GM19240 (cell line): ENCODE results near the gene CACNA1I.

Source experiments
- DNase-seq: peaks from one replicate; pipeline ENCODE4 v3.0.0; 2011; ENCODE audit warnings: low spot score; ENCODE audit not compliant: insufficient read length

CACNA1I gene

DNA sequence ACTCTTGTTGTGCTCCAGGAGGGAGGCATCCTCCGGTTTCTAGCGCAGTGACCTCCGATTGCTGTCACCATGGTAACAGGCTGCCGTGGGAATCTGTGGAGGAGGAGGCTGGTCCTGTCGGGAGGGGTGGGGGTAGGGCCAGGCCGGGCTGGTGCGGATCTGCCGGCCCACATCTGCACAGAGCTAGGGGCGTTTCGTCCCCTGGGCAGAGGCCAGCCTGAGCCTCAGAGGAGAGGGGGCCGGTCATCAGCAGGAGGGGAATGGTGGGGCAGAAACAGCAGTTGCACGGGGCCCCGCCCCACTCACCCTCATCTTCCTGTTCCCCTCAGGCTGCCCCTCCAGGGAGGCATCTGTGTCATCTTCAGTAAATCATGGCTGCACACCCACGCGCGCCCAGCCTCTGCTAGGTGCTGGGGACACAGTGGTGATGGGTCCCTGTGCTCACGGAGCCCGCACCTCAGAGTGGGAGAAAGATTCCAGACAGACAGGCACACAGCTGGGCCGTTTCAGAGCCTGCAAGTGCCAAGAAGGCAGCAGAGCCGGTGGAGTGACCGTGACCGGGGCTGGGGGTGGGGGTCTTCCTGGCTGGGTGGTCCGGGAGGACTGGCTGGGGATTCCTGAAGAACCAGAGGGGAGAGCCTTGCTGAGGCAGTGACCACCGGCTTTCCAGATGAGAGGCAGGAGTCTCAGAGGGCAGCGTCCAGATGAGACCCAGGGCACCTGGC lies 120.5 kb downstream of the CACNA1I start:
- no peak for DNase-seq

DNA sequence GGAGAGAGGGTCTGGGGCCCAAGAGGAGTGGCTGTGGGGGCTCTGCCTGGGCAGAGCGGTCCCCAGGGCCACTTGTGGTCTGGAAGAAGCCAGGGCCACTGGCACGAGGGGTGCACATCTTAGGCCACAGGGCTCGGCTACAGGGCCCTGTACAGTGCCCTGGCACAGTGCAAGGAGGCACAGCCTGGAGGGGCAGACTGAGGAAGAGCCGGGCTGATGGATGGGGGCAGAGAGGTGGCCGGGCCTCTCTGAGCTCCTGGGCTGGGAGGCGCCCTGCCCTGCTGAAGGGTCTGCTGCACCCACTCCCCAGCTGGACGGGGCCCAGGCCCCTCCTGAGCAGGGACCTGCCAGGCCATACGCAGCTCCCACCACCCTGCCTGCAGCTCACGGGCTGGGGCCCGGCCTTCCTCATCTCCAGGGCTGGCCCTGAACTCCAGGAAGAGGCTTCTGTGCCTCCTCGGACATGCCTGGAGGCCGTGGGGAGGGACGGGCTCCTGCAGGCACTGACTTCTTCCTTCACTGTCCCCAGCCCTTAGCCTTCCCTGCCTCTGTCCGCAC lies 123.5 kb downstream of the CACNA1I start:
- no peak for DNase-seq

DNA sequence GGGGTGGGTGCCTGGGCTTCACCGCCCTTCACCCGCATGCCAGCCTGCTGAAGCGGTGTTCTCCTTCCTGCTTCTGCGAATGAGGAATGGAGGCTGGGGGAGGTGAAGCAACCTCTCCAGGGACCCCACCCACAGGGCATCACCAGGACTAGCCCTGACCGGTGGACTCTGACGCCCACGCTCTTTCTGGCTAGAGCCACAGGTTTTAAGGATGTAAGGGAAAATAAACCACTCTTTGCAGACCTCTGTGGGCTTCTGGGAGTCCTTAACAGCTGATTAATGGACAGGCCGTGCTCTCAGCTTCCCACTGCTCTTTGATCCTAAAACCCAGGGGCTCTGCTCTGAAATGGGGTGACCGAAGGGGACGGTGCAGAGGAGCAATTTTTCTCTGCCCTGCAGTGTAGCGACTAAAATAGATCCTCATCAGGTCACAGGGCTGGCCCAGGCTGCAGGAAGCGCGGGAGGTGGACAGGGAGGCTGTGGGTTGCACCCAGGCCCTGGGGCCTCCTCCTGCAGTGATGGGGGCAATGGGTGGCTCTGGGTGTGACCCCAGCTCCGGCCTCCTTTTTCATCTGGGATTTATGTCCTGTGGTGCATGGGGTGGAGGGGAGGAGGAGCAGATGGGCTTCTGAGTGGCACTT lies 127.4 kb downstream of the CACNA1I start:
- no peak for DNase-seq

DNA sequence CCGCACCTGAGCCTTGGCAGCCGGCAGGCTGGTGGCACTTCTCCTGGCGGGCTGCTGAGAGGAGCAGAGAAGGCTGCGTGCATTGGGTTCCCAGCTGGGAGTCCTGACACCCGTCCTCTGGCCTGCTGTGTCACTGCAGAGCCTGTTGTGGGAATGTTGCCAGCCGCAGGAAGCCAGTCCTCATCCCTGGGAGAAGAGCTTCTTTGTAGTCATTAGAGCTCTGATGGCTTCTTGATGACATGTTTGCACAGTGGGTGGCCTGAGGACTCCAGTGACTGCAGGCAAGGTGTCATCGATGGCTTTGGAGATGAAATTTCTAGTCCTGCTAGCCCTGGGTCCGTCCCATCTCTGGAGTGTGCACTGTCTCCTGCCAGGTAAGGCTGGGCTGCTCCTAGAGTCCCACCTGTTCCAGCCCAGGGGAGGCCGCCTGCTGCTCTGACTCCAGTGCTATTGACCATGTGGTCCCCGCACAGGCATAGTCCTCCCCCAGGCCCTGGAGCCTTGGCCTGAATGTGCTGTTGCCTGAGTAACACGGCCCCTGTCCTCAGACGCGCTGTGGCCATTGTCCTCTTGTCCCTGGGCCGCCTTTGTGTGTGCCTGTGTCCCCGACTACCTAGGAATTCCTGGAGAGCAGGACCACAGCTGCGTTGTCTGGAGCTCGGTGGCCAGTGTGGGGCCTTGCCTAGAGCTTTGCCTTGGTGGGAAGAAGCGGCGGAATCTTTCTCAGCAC lies 129.2 kb downstream of the CACNA1I start:
- DNase-seq = no peak

DNA sequence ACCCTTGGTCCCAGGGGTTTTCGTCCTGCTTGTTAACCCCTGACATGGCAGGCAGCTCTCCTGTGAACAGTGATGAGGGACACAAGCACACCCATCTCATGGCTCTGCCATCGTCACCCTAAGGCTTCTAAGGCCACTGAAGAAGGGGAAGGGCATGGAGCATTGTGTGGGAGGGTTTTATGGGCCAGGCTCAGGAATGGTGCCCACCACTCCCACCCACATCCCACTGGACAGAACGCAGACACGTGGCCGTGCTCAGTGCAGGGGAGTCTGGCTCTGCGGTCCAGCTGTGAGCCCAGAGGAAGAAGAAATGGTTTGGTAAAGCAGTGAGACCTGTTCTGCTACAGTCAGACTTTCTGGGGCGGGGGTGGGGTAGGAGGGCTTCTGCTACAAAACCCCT lies 130.0 kb downstream of the CACNA1I start:
- DNase-seq = no peak

DNA sequence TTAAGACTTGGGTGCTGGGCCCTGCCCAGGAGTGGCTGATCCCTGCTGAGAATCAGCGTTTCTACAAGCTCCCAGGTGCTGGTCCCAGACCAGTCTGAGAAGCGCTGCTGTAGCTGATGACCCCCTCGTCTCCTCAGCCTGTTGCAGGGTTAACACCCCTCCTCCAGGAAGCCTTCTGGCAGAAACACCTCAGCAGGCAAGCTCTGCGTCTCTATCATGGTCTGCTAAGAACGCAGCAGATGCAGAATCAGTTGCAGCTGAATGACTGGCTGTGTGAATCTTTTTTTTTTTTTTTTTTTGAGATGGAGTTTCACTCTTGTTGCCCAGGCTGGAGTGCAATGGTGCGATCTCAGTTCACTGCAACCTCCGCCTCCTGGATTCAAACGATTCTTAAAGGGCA lies 132.5 kb downstream of the CACNA1I start:
- DNase-seq = no peak

DNA sequence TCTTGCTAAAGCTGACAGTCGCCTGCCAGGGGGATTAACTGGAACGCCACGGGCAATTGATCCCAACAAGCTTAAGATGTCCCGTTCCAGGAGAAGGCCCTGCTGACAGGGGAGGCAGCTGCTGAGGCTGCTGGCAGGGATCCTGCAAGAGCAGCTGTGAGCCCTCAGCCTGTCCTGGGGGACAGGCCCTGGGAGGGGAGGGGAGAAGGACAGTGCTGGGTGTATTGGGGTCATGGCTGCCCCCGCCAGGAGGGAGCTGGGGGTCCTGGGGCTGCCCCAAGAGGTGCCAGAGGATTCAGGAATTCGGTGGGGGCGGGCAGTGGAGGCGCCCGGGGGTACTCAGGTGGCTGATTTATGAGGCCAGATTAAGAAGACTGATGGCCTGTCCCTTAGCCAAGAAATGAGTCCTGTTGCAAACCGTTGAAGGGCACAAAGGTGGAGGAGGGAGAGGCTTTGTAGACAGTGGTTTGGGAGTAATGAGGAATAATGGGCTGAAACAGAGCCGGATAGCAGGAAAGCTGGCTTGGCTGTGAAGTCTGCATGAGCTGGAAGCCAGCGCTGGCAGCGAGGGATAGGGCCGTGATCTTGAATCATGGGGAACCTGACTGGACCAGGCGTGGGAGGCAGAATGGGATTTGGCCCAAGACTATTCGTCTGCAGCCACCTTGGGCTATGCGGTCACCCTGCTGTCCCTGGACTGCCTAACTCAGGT lies 133.5 kb downstream of the CACNA1I start:
- DNase-seq = no peak

DNA sequence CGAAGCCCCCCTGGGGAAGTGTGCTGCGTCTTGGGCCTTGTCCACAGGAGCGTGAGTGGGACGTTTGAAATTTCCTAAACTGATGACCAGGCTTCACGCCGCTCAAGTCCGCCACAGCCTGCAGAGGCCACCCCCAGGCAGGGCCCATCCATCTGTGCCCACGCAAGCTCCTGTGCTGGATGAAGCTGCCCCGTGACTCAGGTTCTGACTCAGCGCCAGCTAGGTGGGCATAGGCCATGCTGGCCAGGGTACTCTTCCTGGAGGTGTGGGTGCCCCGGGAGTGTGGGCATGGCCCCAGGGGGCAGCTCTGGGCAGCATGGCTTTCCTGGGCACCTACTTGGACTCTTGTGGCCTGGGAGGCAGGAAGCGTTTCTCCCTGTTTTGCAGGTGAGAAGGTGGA lies 134.8 kb downstream of the CACNA1I start:
- DNase-seq = no peak

DNA sequence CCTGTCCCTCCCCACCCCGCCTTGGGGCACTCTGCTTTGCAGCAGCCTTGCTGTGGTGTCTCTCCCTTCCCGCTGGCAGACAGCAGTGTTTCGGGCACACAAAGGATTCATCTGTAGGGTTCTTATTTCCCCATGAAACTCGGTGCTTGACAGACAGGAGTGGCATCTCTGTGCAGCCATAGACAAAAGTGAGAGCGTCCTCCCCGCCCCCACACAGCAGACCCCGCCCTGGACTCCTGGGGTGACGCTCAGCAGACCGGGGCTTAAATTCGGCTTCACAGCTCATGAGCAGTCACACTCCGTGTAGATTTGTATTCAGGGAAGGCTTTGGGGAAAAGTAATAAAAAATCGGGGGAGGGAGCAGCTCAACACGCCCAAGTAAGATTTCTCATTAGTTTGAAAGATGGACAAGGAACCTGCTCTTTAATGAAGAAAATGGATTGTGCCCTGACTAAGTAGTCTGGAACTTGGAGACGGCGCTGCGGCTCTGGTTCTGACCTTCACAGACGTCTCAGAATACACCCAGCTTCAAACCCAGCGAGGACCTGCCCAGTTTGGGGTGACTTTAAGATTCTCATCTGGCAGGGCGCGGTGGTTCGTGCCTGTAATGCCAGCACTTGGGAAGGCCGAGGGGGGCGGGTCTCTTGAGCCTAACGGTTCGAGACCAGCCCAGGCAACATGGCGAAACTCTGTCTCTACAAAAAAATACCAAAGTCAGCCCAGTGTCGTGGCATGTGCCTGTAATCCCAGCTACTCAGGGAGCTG lies 136.0 kb downstream of the CACNA1I start:
- DNase-seq = no peak

DNA sequence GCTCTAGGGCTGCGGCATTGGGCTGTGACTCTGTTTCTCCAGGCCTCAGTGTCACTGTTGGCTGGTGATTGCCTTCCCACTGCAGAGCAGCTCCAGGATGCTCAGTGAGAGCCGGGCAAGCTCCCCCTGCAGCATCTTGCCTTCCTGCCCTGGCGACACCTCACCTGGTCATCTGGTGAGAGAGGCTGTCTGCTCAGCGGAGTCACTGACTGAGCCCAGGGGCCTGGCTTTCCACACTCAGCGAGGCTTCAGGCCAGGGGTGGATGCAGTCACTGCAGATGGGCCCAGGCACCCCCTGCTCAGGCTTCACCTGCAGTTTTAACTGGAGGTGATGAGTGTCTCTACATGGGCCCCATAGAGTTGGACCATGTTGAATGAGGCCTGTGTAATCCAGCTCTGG lies 136.8 kb downstream of the CACNA1I start:
- no peak for DNase-seq

DNA sequence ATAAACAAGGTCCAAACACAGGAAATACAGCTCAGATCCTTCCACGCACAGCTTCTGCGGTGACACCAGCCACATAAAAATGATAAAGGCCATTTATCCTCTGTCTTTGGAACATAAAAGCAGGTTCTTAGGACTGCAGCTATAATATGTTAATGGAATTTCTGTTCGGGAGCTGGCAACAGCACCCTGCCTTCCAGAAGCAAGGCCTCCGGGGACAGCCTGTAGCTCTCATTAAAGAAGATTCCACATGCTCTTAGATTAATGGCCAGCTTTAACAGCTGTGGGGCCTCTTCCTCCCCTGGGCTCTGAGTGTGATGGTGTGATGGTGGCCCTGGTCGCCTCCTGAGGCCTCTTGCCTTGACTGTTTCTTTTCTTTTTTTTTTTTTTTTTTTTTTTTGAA lies 137.3 kb downstream of the CACNA1I start:
- DNase-seq = no peak

DNA sequence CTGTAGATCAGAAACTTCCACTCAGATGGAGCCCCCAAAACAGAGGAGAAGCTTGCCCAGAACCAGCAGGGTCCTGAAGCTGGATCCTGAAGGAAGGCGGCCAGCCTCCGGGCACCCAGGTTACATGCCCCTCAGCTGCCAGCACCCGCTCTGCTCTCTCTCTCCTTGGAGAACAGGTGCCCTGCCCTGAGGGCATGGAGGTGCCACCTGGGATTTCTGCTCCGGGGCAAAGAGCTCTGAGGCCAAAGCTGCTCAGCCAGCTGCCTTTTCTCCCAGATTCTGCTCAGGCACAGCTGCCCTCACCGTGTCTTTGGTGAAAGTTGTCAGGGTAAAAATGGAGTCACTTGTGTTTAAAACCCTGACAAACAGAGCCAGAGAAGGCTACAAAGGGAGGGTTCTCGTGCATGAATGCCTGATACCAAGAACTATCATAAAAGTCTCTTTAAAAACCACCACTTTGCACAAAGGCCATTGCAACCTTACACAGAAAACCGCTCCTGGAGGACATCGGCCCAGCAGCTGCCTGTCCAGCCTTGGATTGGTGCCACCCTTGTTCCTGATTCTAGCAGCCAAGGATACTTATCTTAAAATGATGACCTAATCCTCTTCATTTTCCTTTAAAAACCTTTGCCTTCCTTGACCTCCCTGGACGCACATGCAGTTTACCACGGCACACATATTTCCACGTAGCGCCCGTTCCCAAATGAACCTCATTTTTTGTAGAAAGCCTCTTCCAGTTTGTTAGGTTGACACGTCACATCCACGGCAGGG lies 140.0 kb downstream of the CACNA1I start:
- DNase-seq = no peak

DNA sequence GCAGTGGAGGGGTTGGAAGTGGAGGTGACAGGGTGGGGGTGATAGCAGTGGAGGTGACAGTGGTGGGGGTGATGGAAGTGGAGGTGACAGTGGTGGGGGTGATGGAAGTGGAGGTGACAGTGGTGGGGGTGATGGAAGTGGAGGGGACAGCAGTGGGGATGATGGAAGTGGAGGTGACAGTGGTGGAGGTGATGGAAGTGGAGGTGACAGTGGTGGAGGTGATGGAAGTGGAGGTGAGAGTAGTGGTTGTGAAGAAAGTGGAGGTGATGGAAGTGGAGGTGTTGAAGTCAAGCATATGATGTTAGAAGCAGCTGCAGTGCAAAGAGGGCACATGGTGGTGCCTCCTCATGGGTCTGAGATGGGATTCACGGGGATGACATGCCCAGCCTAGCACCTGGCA lies 141.5 kb downstream of the CACNA1I start:
- no peak for DNase-seq

DNA sequence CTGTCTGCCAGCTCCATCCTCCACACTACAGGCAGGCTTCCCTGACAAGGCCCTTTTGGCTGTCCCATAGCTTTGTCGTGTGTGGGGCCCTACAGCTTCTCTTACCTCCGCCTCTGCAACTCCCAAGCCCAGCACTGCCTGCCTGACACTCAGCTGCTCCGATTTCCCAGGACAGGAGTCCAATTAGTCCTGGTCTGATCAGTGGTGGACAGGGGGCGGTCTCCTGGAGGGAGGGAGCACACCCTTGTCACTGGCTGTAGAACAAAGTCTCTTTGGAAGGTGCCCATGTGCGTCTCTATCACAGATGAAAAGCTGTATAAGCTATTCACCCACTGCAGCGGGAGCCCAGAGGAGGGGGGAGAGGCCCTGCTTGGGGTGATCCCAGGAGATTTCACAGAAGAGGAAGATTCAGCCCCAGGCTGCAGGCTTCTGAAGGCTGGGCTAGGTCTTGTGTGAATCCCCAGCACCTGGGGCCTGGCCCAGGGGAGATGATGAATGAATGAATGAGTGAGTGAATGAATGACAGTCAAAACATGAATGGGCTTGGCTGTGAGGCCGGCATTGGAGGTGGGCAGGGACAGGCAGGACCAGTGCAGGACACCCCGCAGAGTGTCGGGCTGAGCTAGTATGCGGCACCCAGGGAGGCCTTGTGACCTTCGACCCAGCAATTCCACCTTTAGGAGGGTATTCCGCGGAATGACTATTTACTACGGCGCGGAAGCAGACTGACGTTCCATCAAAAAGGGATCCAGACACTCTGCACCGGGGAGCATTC lies 142.4 kb downstream of the CACNA1I start:
- no peak for DNase-seq

DNA sequence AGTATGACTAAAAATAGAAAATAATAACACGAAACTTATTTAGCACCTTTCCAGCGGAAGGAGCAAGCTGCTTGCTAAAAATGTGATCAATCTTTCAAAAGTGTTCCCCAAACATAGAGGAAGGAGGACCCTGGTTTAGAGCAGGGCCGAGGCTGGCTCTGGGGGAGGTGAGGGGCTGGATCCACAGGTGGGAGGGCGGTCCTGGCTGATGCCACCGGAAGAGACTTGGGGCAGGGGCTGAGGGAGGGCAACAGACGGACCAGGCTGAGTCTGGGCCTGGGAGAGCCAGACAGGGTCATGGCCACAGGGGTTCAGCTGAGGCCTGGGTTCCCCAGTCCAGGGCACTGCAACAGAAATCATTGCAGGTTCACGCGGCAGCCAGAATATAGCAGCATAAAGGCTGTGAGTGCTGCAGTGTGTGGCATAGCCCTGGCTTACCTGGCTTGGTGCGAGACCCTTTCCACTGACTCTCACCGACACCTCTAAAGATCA lies 143.3 kb downstream of the CACNA1I start:
- no peak for DNase-seq

DNA sequence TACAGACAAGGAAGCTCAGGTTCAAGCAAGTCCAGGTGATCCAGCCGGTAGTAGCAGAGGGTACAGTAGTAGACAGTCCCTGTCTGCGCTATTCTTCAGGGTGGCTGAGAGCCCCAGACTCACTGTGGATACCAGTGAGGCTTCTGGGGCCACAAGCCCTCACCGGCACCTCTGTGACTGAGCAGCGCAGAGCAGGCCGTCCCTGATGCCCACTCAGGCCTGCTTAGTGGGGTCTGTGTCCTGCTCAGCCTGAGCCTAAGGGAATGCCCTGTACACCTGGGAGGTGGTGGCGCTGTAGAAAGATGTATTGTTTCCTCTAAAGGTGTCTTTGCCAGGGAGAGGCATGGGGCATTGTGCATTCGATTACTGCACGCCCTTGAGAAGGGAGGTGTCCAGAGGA lies 143.8 kb downstream of the CACNA1I start:
- DNase-seq = no peak

DNA sequence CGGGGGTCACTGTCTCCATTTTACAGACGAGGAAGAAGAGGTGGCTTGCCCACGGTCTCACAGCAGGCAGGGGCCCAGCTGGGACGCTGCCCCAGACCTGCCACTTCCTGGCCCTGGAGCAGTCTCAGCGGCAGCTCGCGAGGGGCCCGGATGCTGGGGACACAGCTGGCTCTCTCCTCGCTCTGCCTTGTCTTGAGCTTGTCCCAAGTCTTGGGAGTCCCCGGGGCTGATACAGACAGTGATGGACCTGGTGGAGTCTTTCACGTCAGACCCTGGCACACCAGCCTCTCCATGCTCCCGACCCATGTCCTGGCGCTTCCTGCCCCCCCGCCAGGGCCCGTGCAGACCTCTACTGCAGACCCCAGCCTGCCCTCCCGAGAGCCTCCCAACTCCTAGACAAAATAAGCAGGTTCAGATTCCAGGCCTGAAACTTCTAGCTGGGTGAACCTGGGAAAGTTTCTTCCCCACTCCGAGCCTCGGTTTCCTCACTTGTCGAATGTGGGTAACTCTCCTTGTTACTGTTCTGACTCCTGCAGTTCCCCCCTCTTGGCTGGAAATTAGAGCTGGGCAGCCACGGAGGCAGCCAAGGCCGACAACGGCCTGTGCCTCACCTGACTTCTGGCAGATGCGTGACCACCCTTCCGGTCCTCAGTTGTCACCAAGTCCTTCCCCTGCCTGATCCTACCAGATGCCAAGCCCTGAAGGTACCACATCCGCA lies 145.4 kb downstream of the CACNA1I start:
- no peak for DNase-seq

DNA sequence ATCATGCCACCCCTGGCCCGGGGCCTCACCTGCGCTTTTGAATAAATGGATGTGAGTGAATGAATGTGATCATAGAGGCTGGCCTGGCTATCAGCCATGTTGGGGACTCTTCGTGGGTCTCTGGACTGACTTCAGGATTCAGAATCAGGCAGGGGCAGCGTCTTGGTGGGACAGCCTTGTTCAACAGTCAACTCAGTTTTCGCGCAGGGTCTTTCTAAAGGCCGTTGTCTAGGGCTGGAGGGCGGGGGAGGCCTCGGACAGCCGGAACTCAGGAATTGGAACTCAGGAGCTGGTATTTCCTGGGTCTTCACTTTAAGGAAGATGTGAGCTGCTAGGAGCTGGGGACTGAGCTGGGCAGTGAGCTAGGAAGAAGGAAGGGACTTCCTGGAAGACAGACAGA lies 146.0 kb downstream of the CACNA1I start:
- no peak for DNase-seq

DNA sequence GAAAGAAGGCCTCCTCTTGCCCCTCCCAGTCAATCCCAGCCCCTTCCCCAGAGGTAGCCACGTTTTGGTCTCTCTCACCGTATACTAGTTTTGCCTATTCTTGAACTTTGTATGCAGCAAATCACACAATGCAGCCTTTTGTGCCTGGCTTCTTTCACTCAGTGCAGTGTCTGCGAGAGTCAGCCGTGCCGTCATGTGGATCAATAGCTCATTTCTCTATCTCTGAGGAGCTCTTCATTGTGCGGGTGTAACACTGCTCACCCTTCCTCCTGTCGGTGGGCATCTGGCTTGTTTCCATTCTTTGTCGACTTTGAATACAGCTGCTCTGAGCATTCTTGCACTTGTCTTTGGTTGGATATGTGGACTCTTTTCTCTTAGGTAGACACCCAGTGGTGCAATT lies 146.5 kb downstream of the CACNA1I start:
- DNase-seq = no peak
